NCI-H2029 (cell line): Measurements from ENCODE around the gene CGREF1.
"Not testable (repeated sequence)": the region's sequence is repeated elsewhere in the genome, so short reads cannot be mapped to it uniquely, and the experiment has no call there.

Experiments used
- DNase-seq: peaks from one replicate; lab custom pipeline; 2025; lab: John Stamatoyannopoulos, UW

CGREF1 gene

GRCh38 chr2:27137322-27137935, 18.5 kb upstream of the CGREF1 start:
- no peak for DNase-seq

GRCh38 chr2:27136751-27137150, 17.8 kb upstream of the CGREF1 start:
- no peak for DNase-seq

- no peak for DNase-seq
Observed at GRCh38 chr2:27135478-27135955, 16.6 kb upstream of the CGREF1 start.

- no peak for DNase-seq
Observed at GRCh38 chr2:27134781-27135477, 16.0 kb upstream of the CGREF1 start.

- peak; percentile 93 for DNase-seq
Observed at GRCh38 chr2:27133905-27134780, 15.2 kb upstream of the CGREF1 start, which contains the start of gene PREB. Gene PREB (minus strand): TSS chr2:27134636. CDS start chr2:27134421, 215 bp downstream.

GRCh38 chr2:27133195-27133875, 14.4 kb upstream of the CGREF1 start:
- DNase-seq, result no peak

- no peak for DNase-seq
Observed at GRCh38 chr2:27131429-27131828, 12.5 kb upstream of the CGREF1 start.

- no peak for DNase-seq
Observed at GRCh38 chr2:27130396-27130795, 11.5 kb upstream of the CGREF1 start.

- no peak for DNase-seq
Observed at GRCh38 chr2:27128668-27129571, 10.0 kb upstream of the CGREF1 start.

- no peak for DNase-seq
Observed at GRCh38 chr2:27127883-27128667, 9.1 kb upstream of the CGREF1 start.

GRCh38 chr2:27126252-27126710, 7.4 kb upstream of the CGREF1 start:
- DNase-seq, result no peak

- no peak for DNase-seq
Observed at GRCh38 chr2:27125104-27125503, 6.2 kb upstream of the CGREF1 start.

GRCh38 chr2:27123302-27124150, 4.6 kb upstream of the CGREF1 start, which contains the start of gene ABHD1:
Gene ABHD1 (plus strand): TSS chr2:27123815. CDS start chr2:27123949, 134 bp downstream.
- DNase-seq, result no peak

GRCh38 chr2:27122791-27123190, 3.9 kb upstream of the CGREF1 start:
- no peak for DNase-seq

- DNase-seq, result no peak
Observed at GRCh38 chr2:27121906-27122305, 3.0 kb upstream of the CGREF1 start.

GRCh38 chr2:27119330-27119670, 372 bp upstream of the CGREF1 start:
- not testable (repeated sequence) for DNase-seq

GRCh38 chr2:27117995-27118524, 868 bp downstream of the CGREF1 start:
- DNase-seq, result no peak

GRCh38 chr2:27115519-27115918, 3.4 kb downstream of the CGREF1 start:
- DNase-seq, result no peak
